Upper lobe of left lung (tissue), 6 donors: Measurements from ENCODE around the gene LCN12. TPM values are rescaled to one million over a fixed set of nuclear protein-coding genes. Genes with fewer than 3 reads are reported as not detected.

Experiments
- ATAC-seq, 2 donors: fragments of 200-7000 bp; cut with Tn5 transposase; one replicate each; pipeline ENCODE4 v1.9.1; 2022; ENCODE audit warnings: mild to moderate bottlenecking in 2 of 2, moderate library complexity in 2 of 2; ENCODE audit not compliant: low FRiP score in 2 of 2
- DNase-seq, 2 donors: peaks; one replicate each; pipeline ENCODE4 v3.0.0-alpha.2; 2019 to 2020
- H3K27ac ChIP-seq, 4 donors: fragments of 200-600 bp; sonication (generic); one replicate each; pipeline ENCODE4 v1.5.1; 2016 to 2019
- H3K27me3 ChIP-seq, 4 donors: fragments of 200-600 bp; sonication (generic); one replicate each; pipeline ENCODE4 v1.5.1; 2017 to 2019
- H3K36me3 ChIP-seq, 4 donors: fragments of 200-600 bp; sonication (generic); one replicate each; pipeline ENCODE4 v1.5.1; 2016 to 2019
- H3K4me1 ChIP-seq, 4 donors: fragments of 200-600 bp; sonication (generic); one replicate each; pipeline ENCODE4 v1.5.1; 2018 to 2019
- H3K4me3 ChIP-seq, 4 donors: fragments of 200-600 bp; sonication (generic); one replicate each; pipeline ENCODE4 v1.5.1; 2017 to 2019; ENCODE audit warnings: mild to moderate bottlenecking in 2 of 4, moderate library complexity in 1 of 4
- H3K9me3 ChIP-seq, 4 donors: fragments of 200-600 bp; sonication (generic); one replicate each; pipeline ENCODE4 v1.5.1; 2018 to 2019
- CTCF ChIP-seq, 6 experiments: fragments of 450-650 bp in 4 of 6; fragments of 200-600 bp in 2 of 6; sonication (generic) in 2 of 6; IDR thresholded peaks; one replicate each; pipeline ENCODE4 v1.5.1; 2016 to 2019; ENCODE audit warnings: antibody characterized with exemption in 6 of 6
- EP300 ChIP-seq, 4 donors: sonication (generic); formaldehyde crosslinking; IDR thresholded peaks; one replicate each; pipeline ENCODE4 v1.5.1; 2017; ENCODE audit warnings: antibody characterized with exemption in 4 of 4, control low read depth in 2 of 4
- POLR2A ChIP-seq, 4 donors: fragments of 450-650 bp; IDR thresholded peaks; one replicate each; pipeline ENCODE4 v1.5.1; 2016 to 2017; ENCODE audit warnings: antibody characterized with exemption in 4 of 4, mild to moderate bottlenecking in 2 of 4
- POLR2AphosphoS5 ChIP-seq, 2 donors: sonication (generic); formaldehyde crosslinking; IDR thresholded peaks; one replicate each; pipeline ENCODE4 v1.5.1; 2017; ENCODE audit warnings: antibody characterized with exemption in 2 of 2
- WGBS, 2 donors: methylation state at CpG; one replicate each; pipeline ENCODE4 v1.1.5; 2017 to 2018; 5-methylcytosine and 5-hydroxymethylcytosine counted together
- total RNA-seq, 6 donors: library from RNA; depleted of rRNA in 4 of 6; stranded (reverse); fragments of >200 nt in 4 of 6; gene quantifications; one replicate each; pipeline versions ENCODE4 v1.1.0 to v1.2.1, GENCODE V29; 2016 to 2021
- donor health status: DM: no; HTN: no; CAD: no; lungs with moderate emphysema.
- donor health status: DM: no; HTN: yes; CAD: no; lungs with severe emphysema.

LCN12 gene
- total RNA-seq, 6 donors from 2014 or later = 0.89 to 5.2 (median 2.3) TPM; not detected in 1

GRCh38 chr9:136925414-136926153 is 26.5 kb upstream of the LCN12 start:
- Histone ChIP-seq H3K27me3 (no peaks in the 10 kb centered on the region), H3K4me3 (no peak overlapping the region), H3K36me3 (peaks cover 2 to 56% (median 39%) of the 10 kb centered on the region in 4 donors), H3K4me1 (peaks cover 0 to 6% (median 0%) of the 10 kb centered on the region in 4 donors), H3K27ac (no peak overlapping the region), H3K9me3 (no peaks in the 10 kb centered on the region)
- no peak for TF ChIP-seq EP300 (IDR thresholded peaks at IDR 0.05)
- no peak for TF ChIP-seq CTCF (IDR thresholded peaks at IDR 0.05)
- no peak for TF ChIP-seq POLR2AphosphoS5 (IDR thresholded peaks at IDR 0.05)
- TF ChIP-seq POLR2A (IDR thresholded peaks at IDR 0.05) = no peak
- WGBS, 2 donors = 81 to 88% methylated on average over 25 to 31 of the region's 33 CpGs
- DNase-seq (peak in 1 of 2 donors; percentile 72), ATAC-seq (no peak)

GRCh38 chr9:136926154-136926704 is 25.8 kb upstream of the LCN12 start:
- 86 to 91% methylated on average over 2 to 9 of the region's 9 CpGs for WGBS, 2 donors

GRCh38 chr9:136926749-136927148 is 25.3 kb upstream of the LCN12 start:
- ATAC-seq = no peak
- Histone ChIP-seq H3K9me3 (no peaks in the 10 kb centered on the region), H3K27me3 (no peaks in the 10 kb centered on the region), H3K4me1 (peaks cover 0 to 6% (median 0%) of the 10 kb centered on the region in 4 donors), H3K27ac (no peak overlapping the region), H3K4me3 (no peak overlapping the region), H3K36me3 (peaks cover 0 to 45% (median 30%) of the 10 kb centered on the region in 4 donors)
- TF ChIP-seq CTCF (IDR thresholded peaks at IDR 0.05) = no peak
- TF ChIP-seq POLR2AphosphoS5 (IDR thresholded peaks at IDR 0.05) = no peak
- TF ChIP-seq EP300 (IDR thresholded peaks at IDR 0.05) = no peak
- no peak for TF ChIP-seq POLR2A (IDR thresholded peaks at IDR 0.05)
- 95 to 97% methylated on average over 12 to 13 of the region's 13 CpGs for WGBS, 2 donors
- DNase-seq = peak in 1 of 2 donors; percentile 37

More at GRCh38 chr9:136926154-136926704, 25.8 kb upstream of the LCN12 start:
- TF ChIP-seq POLR2A (IDR thresholded peaks at IDR 0.05) = no peak
- Histone ChIP-seq H3K36me3 (peaks cover 0 to 50% (median 32%) of the 10 kb centered on the region in 4 donors), H3K27ac (no peak overlapping the region), H3K4me3 (no peak overlapping the region), H3K9me3 (no peaks in the 10 kb centered on the region), H3K4me1 (peaks cover 0 to 6% (median 0%) of the 10 kb centered on the region in 4 donors), H3K27me3 (no peaks in the 10 kb centered on the region)
- DNase-seq (peak in 1 of 2 donors; percentile 33), ATAC-seq (peak in 1 of 2 donors; percentile 13)

GRCh38 chr9:136927343-136928271 is 24.5 kb upstream of the LCN12 start:
- no peak overlapping the region for H3K27ac ChIP-seq
- no peaks in the 10 kb centered on the region for H3K27me3 ChIP-seq
- H3K9me3 ChIP-seq = no peaks in the 10 kb centered on the region
- TF ChIP-seq EP300 (IDR thresholded peaks at IDR 0.05) = no peak
- TF ChIP-seq POLR2AphosphoS5 (IDR thresholded peaks at IDR 0.05) = no peak
- TF ChIP-seq CTCF (IDR thresholded peaks at IDR 0.05) = no peak
- TF ChIP-seq POLR2A (IDR thresholded peaks at IDR 0.05) = no peak
- peaks cover 0 to 38% (median 26%) of the 10 kb centered on the region in 4 donors for H3K36me3 ChIP-seq
- H3K4me1 ChIP-seq = peaks cover 0 to 6% (median 0%) of the 10 kb centered on the region in 4 donors
- no peak for DNase-seq
- 74 to 81% methylated on average over 22 to 23 of the region's 23 CpGs for WGBS, 2 donors
- no peak for ATAC-seq
- H3K4me3 ChIP-seq = no peak overlapping the region

DNA sequence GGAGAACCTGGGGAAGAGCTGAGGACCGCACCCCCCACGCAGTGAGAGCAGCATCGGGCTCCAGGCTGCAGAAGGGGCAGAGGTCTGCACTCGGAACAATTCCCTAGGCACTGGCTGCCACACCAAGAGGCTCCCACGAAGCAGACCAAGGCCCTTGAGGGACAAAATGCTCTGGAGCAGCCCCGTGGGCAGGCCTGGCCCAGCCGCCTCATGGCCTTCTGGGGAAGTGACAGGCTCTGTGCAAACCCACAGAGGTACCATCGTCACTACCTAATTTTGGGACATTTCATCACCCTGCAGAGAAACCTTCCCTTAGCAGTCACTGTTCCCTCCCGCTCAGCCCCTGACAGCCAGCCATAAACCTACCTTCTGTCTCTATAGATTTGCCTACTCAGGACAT is 23.5 kb upstream of the LCN12 start:
- no peaks in the 10 kb centered on the region for H3K27me3 ChIP-seq
- H3K4me3 ChIP-seq = no peak overlapping the region
- TF ChIP-seq EP300 (IDR thresholded peaks at IDR 0.05) = no peak
- no peak for TF ChIP-seq CTCF (IDR thresholded peaks at IDR 0.05)
- TF ChIP-seq POLR2AphosphoS5 (IDR thresholded peaks at IDR 0.05) = no peak
- TF ChIP-seq POLR2A (IDR thresholded peaks at IDR 0.05) = no peak
- 71 to 85% methylated on average over 4 to 9 of the region's 9 CpGs for WGBS, 2 donors
- H3K4me1 ChIP-seq = peaks cover 0 to 6% (median 0%) of the 10 kb centered on the region in 4 donors
- H3K36me3 ChIP-seq = peaks cover 0 to 35% (median 26%) of the 10 kb centered on the region in 4 donors
- DNase-seq (peak in 1 of 2 donors; percentile 65), ATAC-seq (no peak)
- H3K9me3 ChIP-seq = no peaks in the 10 kb centered on the region
- H3K27ac ChIP-seq = no peak overlapping the region
